SK-N-SH treated with all-trans-retinoic acid at 6 μM for 48 hours (cell line): ENCODE data around the gene PRKCSH.

Experiments
- ATAC-seq: fragments of 200-7000 bp; cut with Tn5 transposase; 3 replicates; pipeline ENCODE4 v1.9.1; 2020; ENCODE audit warnings: mild to moderate bottlenecking, moderate library complexity
- ARNTL ChIP-seq: fragments of 450-650 bp; formaldehyde crosslinking; IDR thresholded peaks from 2 replicates; pipeline ENCODE4 v1.5.0; 2020; ENCODE audit warnings: low read depth, mild to moderate bottlenecking, moderate library complexity, borderline replicate concordance
- BACH2 ChIP-seq: fragments of 250-450 bp; sonication (Bioruptor Pico); IDR thresholded peaks from 2 replicates; pipeline ENCODE4 v1.9.0; 2021; ENCODE audit warnings: mild to moderate bottlenecking, borderline replicate concordance
- CSDC2 ChIP-seq: fragments of 250-450 bp; sonication (Bioruptor Pico); IDR thresholded peaks from 2 replicates; pipeline ENCODE4 v1.5.0; 2020; ENCODE audit warnings: mild to moderate bottlenecking, moderate library complexity
- ESRRG ChIP-seq: fragments of 250-450 bp; sonication (Bioruptor Pico); IDR thresholded peaks from 2 replicates; pipeline ENCODE4 v1.6.1; 2021; ENCODE audit warnings: mild to moderate bottlenecking
- GLIS3 ChIP-seq: fragments of 250-450 bp; sonication (Bioruptor Pico); IDR thresholded peaks from 2 replicates; pipeline ENCODE4 v1.5.0; 2020; ENCODE audit warnings: mild to moderate bottlenecking, moderate library complexity
- ISL1 ChIP-seq: fragments of 250-450 bp; sonication (Bioruptor Pico); IDR thresholded peaks from 2 replicates; pipeline ENCODE4 v2.1.2; 2022; ENCODE audit warnings: mild to moderate bottlenecking, moderate library complexity
- OSR1 ChIP-seq: fragments of 250-450 bp; sonication (Bioruptor Pico); IDR thresholded peaks from 2 replicates; pipeline ENCODE4 v1.8.0; 2022; ENCODE audit warnings: moderate library complexity, mild to moderate bottlenecking, inconsistent platforms
- PPARA ChIP-seq: fragments of 250-450 bp; sonication (Bioruptor Pico); IDR thresholded peaks from 2 replicates; pipeline ENCODE4 v1.5.0; 2020; ENCODE audit warnings: mild to moderate bottlenecking, borderline replicate concordance
- RARB ChIP-seq: fragments of 250-450 bp; sonication (Bioruptor Pico); IDR thresholded peaks from 2 replicates; pipeline ENCODE4 v1.8.0; 2021; ENCODE audit warnings: mild to moderate bottlenecking, moderate library complexity
- SNAI2 ChIP-seq: fragments of 250-450 bp; sonication (Bioruptor Pico); IDR thresholded peaks from 2 replicates; pipeline ENCODE4 v1.5.0; 2020; ENCODE audit warnings: mild to moderate bottlenecking, moderate library complexity
- TCF4 ChIP-seq: fragments of 250-450 bp; sonication (Bioruptor Pico); IDR thresholded peaks from 2 replicates; pipeline ENCODE4 v1.8.0; 2021; ENCODE audit warnings: mild to moderate bottlenecking, moderate library complexity, borderline replicate concordance
- TOX ChIP-seq: fragments of 250-450 bp; sonication (Bioruptor Pico); IDR thresholded peaks from 2 replicates; pipeline ENCODE4 v1.8.0; 2021; ENCODE audit warnings: mild to moderate bottlenecking, moderate library complexity, borderline replicate concordance
- ZC3H10 ChIP-seq: fragments of 250-450 bp; sonication (Bioruptor Pico); IDR thresholded peaks from 2 replicates; pipeline ENCODE4 v1.5.1; 2021; ENCODE audit warnings: mild to moderate bottlenecking, moderate library complexity
- ZFP3 ChIP-seq: fragments of 250-450 bp; sonication (Bioruptor Pico); IDR thresholded peaks from 2 replicates; pipeline ENCODE4 v1.5.0; 2020; ENCODE audit warnings: mild to moderate bottlenecking, moderate library complexity
- ZFP30 ChIP-seq: fragments of 450-650 bp; formaldehyde crosslinking; IDR thresholded peaks from 2 replicates; pipeline ENCODE4 v1.5.0; 2022; ENCODE audit warnings: mild to moderate bottlenecking, moderate library complexity
- ZNF565 ChIP-seq: fragments of 450-650 bp; formaldehyde crosslinking; conservative IDR thresholded peaks from 2 replicates; pipeline ENCODE4 v1.5.0; 2020; ENCODE audit warnings: low read depth, mild to moderate bottlenecking, moderate library complexity
- ZNF70 ChIP-seq: fragments of 450-650 bp; formaldehyde crosslinking; IDR thresholded peaks from 2 replicates; pipeline ENCODE4 v1.5.0; 2020; ENCODE audit warnings: mild to moderate bottlenecking, moderate library complexity
- ZNF8 ChIP-seq: fragments of 450-650 bp; formaldehyde crosslinking; IDR thresholded peaks from 2 replicates; pipeline ENCODE4 v1.5.0; 2020; ENCODE audit warnings: mild to moderate bottlenecking, moderate library complexity
- TF ChIP-seq, protein P1 (sequence below): fragments of 250-450 bp; sonication (Bioruptor Pico); IDR thresholded peaks from 2 replicates; pipeline ENCODE4 v1.5.1; 2020; ENCODE audit warnings: low read depth, mild to moderate bottlenecking, moderate library complexity
- TF ChIP-seq, protein P2 (sequence below): fragments of 250-450 bp; sonication (Bioruptor Pico); IDR thresholded peaks from 2 replicates; pipeline ENCODE4 v1.5.0; 2020; ENCODE audit warnings: mild to moderate bottlenecking, moderate library complexity
- TF ChIP-seq, protein P3 (sequence below): fragments of 250-450 bp; sonication (Bioruptor Pico); IDR thresholded peaks from 2 replicates; pipeline ENCODE4 v1.8.0; 2020; ENCODE audit warnings: mild to moderate bottlenecking, moderate library complexity, borderline replicate concordance
- TF ChIP-seq, protein P4 (sequence below): fragments of 250-450 bp; sonication (Bioruptor Pico); IDR thresholded peaks from 2 replicates; pipeline ENCODE4 v1.8.0; 2021; ENCODE audit warnings: low read depth, mild to moderate bottlenecking, moderate library complexity, borderline replicate concordance

PRKCSH gene

DNA sequence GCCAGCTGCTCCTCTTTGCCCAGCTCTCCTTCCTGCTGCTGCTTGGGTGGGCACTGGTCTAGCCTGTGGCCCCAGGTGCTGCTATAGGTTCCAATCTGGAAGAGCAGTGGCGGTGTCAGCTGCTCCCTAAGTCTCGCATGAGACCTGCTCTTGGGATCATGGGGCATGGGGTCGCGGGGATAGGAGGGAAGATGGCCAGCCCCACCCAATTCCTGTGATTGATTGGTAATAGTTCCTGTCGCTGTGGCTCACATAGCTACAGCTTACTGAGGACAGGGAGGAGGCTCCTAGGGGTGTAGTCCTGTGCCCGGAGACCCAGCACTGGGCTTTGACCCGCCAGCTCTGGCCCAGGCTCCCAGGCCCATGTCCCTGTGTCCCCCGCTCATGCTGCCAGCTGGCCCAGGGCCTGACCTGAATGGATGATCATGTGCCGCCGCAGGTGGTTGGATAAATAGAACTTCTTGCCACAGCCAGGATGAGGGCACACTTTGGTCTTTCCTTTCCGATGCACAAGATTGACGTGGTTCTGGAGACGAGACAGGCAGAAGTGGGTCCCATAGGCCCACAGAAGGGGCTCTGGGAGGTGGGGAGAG, 49.9 kb downstream of the PRKCSH start:
- ATAC-seq: no peak

DNA sequence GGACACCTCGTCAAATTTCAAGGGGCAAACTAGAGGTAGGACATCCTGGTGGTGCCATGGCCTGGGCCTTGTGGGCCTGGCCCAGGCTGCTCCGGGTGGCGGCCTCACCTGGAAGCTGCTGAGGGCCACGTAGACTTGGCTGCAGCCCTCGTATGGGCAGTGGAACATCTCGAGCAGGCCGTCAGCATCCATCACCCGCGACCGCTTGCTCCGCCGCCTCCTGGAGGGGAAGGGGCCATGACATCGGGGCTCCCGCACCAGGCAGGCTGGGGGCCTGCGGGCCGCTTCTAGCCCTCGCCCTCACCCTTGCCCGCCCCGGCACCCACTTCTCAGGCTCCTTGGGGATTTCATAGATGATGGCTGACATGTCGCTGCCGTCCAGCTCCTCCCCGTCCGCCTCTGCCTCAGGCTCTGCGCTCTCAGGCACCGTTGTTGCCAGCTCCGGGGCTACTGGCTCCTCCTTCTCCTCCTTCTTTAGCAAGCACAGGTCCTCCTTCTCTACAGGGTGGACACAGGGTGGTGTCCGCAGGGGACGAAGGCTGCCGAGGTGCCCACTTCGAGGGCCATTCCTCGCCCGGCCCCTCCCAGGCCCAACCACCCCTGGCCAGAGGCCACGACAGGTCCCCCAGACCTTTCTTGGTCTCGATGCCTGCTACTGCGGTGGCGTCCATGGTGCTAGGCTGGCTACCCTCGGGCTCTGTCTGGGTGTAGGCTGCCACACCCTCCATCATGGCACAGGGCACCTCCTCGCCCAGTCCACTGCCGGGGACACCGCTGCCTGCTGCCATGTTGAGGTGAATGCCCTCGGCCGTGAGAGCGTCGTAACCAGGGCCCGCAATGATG, 51.4 kb downstream of the PRKCSH start:
- TF ChIP-seq GLIS3 (CRISPR knock-in tag): no peak
- no peak for TF ChIP-seq ZC3H10 (CRISPR knock-in tag)
- no peak for TF ChIP-seq ISL1
- TF ChIP-seq ZFP3 (CRISPR knock-in tag): no peak
- TF ChIP-seq, protein P1, sequence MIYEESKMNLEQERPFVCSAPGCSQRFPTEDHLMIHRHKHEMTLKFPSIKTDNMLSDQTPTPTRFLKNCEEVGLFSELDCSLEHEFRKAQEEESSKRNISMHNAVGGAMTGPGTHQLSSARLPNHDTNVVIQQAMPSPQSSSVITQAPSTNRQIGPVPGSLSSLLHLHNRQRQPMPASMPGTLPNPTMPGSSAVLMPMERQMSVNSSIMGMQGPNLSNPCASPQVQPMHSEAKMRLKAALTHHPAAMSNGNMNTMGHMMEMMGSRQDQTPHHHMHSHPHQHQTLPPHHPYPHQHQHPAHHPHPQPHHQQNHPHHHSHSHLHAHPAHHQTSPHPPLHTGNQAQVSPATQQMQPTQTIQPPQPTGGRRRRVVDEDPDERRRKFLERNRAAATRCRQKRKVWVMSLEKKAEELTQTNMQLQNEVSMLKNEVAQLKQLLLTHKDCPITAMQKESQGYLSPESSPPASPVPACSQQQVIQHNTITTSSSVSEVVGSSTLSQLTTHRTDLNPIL (CRISPR knock-in tag): no peak
- TF ChIP-seq OSR1 (CRISPR knock-in tag): no peak
- no peak for TF ChIP-seq SNAI2 (CRISPR knock-in tag)
- TF ChIP-seq ZNF70 (CRISPR knock-in tag): no peak
- TF ChIP-seq ZNF8 (CRISPR knock-in tag): no peak
- TF ChIP-seq ARNTL (CRISPR knock-in tag): no peak
- TF ChIP-seq, protein P2, sequence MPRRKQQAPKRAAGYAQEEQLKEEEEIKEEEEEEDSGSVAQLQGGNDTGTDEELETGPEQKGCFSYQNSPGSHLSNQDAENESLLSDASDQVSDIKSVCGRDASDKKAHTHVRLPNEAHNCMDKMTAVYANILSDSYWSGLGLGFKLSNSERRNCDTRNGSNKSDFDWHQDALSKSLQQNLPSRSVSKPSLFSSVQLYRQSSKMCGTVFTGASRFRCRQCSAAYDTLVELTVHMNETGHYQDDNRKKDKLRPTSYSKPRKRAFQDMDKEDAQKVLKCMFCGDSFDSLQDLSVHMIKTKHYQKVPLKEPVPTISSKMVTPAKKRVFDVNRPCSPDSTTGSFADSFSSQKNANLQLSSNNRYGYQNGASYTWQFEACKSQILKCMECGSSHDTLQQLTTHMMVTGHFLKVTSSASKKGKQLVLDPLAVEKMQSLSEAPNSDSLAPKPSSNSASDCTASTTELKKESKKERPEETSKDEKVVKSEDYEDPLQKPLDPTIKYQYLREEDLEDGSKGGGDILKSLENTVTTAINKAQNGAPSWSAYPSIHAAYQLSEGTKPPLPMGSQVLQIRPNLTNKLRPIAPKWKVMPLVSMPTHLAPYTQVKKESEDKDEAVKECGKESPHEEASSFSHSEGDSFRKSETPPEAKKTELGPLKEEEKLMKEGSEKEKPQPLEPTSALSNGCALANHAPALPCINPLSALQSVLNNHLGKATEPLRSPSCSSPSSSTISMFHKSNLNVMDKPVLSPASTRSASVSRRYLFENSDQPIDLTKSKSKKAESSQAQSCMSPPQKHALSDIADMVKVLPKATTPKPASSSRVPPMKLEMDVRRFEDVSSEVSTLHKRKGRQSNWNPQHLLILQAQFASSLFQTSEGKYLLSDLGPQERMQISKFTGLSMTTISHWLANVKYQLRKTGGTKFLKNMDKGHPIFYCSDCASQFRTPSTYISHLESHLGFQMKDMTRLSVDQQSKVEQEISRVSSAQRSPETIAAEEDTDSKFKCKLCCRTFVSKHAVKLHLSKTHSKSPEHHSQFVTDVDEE (CRISPR knock-in tag): no peak
- no peak for TF ChIP-seq CSDC2
- TF ChIP-seq PPARA (CRISPR knock-in tag): no peak
- TF ChIP-seq ZNF565: no peak
- TF ChIP-seq RARB (CRISPR knock-in tag): no peak
- no peak for TF ChIP-seq BACH2 (CRISPR knock-in tag)
- TF ChIP-seq, protein P3, sequence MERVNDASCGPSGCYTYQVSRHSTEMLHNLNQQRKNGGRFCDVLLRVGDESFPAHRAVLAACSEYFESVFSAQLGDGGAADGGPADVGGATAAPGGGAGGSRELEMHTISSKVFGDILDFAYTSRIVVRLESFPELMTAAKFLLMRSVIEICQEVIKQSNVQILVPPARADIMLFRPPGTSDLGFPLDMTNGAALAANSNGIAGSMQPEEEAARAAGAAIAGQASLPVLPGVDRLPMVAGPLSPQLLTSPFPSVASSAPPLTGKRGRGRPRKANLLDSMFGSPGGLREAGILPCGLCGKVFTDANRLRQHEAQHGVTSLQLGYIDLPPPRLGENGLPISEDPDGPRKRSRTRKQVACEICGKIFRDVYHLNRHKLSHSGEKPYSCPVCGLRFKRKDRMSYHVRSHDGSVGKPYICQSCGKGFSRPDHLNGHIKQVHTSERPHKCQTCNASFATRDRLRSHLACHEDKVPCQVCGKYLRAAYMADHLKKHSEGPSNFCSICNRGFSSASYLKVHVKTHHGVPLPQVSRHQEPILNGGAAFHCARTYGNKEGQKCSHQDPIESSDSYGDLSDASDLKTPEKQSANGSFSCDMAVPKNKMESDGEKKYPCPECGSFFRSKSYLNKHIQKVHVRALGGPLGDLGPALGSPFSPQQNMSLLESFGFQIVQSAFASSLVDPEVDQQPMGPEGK (CRISPR knock-in tag): no peak
- TF ChIP-seq ZFP30 (CRISPR knock-in tag): no peak
- ATAC-seq: no peak

More for the DNA sequence above, 49.9 kb downstream of the PRKCSH start:
- no peak for TF ChIP-seq ZFP30 (CRISPR knock-in tag)
- no peak for TF ChIP-seq TOX (CRISPR knock-in tag)
- TF ChIP-seq ZNF565: no peak
- TF ChIP-seq TCF4 (CRISPR knock-in tag): no peak
- TF ChIP-seq, protein P4, sequence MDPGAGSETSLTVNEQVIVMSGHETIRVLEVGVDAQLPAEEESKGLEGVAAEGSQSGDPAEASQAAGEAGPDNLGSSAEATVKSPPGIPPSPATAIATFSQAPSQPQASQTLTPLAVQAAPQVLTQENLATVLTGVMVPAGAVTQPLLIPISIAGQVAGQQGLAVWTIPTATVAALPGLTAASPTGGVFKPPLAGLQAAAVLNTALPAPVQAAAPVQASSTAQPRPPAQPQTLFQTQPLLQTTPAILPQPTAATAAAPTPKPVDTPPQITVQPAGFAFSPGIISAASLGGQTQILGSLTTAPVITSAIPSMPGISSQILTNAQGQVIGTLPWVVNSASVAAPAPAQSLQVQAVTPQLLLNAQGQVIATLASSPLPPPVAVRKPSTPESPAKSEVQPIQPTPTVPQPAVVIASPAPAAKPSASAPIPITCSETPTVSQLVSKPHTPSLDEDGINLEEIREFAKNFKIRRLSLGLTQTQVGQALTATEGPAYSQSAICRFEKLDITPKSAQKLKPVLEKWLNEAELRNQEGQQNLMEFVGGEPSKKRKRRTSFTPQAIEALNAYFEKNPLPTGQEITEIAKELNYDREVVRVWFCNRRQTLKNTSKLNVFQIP: no peak
- TF ChIP-seq ZNF70 (CRISPR knock-in tag): no peak
- no peak for TF ChIP-seq ZFP3 (CRISPR knock-in tag)
- no peak for TF ChIP-seq ARNTL (CRISPR knock-in tag)
- no peak for TF ChIP-seq SNAI2 (CRISPR knock-in tag)
- TF ChIP-seq, protein P3 (CRISPR knock-in tag): no peak
- TF ChIP-seq, protein P1 (CRISPR knock-in tag): no peak
- TF ChIP-seq RARB (CRISPR knock-in tag): no peak
- TF ChIP-seq BACH2 (CRISPR knock-in tag): no peak
- no peak for TF ChIP-seq GLIS3 (CRISPR knock-in tag)
- TF ChIP-seq ESRRG (CRISPR knock-in tag): no peak
- TF ChIP-seq, all 23 proteins: peak for 0
